Posterior vena cava (tissue), 2 donors: ENCODE measurements around the gene PLCXD3. TPM values are rescaled to one million over a fixed set of nuclear protein-coding genes. Genes with fewer than 3 reads are reported as not detected.

ENCODE experiments used
- DNase-seq: peaks from one replicate; pipeline ENCODE4 v3.0.0-alpha.2; 2020; ENCODE audit warnings: low spot score
- intact Hi-C, 2 donors: fragments of 100-400 bp; cut with DNase I; formaldehyde crosslinking; loops; one replicate each; pipeline versions ENCODE4 v1.14.1 to v1.14.2; 2022 to 2023
- total RNA-seq, 2 donors: library from RNA; stranded (reverse); fragmentation: NEBNext Ultra II Directional; extraction: Animal tissue kit (Norgen Biotek cat#: 25700); gene quantifications; one replicate each; pipeline ENCODE4 v1.2.1, GENCODE V29; 2021
- donor health status: DM: yes; HTN: yes; CAD: no.
- donor health status: DM: yes; HTN: yes; CAD: no.

Gene PLCXD3
- total RNA-seq, 2 donors from 2014 or later = 22.0 to 24.4 TPM

DNA sequence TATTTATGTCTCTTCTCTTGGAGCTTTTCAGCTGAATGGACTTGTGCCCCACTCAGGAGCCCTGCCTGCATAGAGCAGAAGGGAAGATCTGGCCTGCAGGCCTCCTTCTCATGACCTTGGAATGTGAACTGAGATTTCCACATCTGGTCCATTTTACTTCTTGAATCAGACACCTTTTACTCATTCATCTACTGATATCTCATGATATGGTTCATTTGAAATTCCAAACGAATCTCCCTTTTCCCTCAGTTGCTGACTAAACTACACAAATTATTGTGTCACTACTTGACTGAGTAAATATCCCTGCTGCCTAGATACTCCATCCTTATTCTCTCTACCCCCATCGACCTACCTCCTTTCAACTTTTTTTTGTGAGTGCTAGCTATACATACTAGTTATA, 138.7 kb downstream of the PLCXD3 start:
- DNase-seq = no peak
- intact Hi-C loops = no loop called here

DNA sequence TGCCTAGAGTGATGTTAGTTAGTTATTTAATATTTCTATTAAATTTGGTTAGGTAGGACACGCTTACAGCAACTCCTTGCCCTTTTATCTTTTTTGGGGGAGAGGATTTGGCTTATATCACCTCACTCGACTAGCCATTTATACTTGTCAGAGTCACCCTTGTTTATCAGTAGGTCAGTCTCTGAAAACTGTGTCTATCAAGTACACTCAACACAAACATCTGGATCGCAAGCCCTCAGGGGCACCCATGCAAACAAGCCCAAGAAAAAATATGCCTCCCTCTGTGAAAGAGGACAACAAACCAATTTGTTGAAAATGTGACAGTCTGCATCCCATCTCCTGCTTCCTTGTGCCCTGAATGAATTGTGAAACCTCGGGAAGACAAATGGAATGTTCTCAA, 139.9 kb downstream of the PLCXD3 start:
- DNase-seq = no peak
- intact Hi-C loops = no loop called here

DNA sequence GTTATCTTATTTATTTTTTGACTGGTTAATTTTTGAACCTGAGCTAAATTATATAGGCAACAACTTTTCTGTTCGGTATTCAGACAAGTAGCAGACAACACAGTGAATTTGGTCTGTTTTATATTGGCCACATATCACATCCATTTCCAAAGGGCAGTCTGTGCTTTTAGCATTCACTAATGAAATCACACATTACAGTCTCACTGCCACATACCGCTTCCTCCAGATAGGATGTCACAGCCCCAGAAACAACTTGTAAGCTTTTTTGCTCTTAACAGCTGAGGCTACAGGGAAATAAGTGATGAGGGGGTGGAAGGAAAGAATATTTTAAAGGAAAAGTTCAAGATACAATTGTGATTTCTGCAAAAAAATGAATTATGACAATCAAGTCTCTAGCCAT, 140.6 kb downstream of the PLCXD3 start:
- intact Hi-C loops = no loop called here
- no peak for DNase-seq

DNA sequence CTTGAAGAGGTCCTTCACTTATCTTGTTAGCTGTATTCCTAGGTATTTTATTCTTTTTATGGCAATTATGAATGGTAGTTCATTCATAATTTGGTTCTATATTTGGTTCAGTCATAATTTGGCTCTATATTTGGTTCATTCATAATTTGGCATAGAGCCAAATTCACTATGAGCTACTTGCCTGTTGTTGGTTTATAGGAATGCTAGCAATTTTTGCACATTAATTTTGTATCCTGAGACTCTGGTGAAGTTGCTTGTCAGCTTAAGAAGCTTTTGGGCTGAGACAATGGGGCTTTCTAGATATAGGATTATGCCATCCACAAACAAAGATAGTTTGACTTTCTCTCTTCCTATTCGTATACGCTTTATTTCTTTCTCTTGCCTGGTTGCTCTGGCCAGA, 142.2 kb downstream of the PLCXD3 start:
- DNase-seq = no peak
- intact Hi-C loops = no loop called here

DNA sequence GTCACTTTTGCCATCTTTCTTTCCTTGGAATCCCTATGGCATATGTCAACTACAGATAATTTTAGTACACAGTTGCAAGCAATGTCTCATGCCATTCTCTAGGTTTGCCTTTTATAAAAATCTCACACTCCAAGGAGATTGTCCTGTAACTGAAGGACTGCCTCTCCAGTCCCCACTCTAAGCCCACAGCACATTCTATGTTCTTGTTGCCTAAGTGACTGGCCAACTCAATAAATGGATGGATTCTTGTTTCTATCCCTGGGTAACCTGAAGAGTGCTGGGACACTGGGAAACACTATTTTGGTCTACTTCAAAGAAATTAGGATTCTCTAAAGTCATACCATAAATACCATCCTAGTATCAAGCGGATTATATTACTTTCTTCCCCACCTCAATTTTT, 145.0 kb downstream of the PLCXD3 start:
- intact Hi-C loops = no loop called here

DNA sequence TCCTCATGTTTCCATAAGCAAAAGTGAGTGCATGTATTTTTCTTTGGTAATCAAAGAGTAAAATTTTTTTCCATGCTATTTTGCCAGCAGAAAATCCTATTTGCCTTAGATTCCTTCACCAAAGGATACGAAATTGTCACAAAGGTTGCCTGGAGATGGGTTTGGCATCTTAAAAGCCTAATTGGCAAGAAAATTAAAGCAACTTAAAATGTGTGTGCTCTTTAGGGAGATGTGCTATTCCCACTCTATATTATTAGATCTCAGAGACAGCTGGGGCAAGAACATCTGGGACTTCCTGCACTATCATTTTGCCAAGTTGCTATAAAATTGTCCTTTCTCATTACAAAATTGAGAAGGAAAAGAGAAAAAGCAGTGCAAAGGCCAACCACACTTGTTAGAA, 146.1 kb downstream of the PLCXD3 start:
- no peak for DNase-seq
- intact Hi-C loops = no loop called here

More for the DNA sequence above, 145.0 kb downstream of the PLCXD3 start:
- DNase-seq = no peak

DNA sequence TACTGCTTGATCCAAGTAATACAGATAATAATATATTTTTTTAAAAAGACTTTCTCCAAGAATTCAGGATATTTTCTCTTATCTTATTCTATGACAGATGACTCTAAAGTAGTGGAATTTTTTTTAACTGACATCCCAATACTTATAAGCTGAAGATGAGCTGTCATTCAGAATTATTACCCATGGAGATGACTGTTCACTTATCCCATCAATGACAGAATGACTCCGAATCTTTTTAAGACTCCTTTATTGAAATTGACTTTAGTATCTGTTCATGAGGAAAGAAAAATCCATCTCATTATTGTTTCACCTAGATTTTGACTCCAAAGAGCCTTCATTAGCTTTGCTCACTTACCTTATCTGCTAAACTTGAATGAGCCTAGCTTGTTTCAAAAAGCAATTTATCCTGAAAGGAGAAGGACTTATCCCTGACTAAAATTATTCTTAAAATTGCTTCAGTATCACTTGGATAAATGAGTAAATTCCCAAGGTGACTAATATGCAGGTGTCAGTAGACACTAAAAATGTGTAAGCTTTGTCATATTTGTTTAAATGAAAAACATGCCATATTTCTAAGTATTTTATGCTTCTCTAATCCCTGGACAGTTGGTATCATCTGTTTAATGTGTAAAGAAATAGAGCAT, 146.9 kb downstream of the PLCXD3 start:
- no peak for DNase-seq
- intact Hi-C loops = no loop called here

DNA sequence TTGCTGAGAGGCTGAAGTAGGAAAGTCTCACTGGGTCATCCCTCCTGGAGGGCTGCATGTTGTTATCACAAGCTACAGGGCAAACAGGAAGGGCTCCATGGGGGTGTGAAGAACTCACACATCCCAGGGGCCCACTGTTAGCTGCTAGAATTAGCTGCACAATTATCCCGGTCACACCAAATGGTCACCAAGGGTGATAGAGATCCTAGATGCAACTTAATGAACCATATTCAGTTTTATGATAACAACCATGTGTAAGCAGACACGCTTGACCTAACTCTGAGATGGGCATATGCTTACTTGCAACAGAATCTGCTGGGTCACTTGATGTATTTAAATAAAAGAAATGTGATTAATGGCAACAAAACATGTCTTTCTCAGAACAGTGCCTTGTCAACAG, 153.6 kb downstream of the PLCXD3 start:
- intact Hi-C loops = no loop called here
- no peak for DNase-seq

DNA sequence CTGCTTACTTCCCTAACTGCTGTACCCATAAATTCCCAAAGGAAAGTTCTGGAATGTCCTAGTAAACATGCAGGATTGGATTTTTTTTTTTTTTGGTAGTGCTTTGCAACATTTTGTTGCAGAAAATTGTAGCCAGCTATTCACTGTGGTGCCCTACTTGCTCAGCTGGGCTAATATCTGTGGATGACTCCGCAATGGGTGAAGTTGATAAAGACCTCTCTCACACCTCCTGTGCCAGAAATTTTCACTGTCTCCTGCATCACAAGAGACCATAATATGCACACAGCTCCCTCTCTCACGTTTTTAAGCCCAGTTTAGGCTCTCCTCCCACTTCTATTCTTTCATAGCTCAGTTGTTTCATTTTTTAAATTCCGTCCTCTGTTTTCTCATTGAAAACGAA, 160.6 kb downstream of the PLCXD3 start:
- intact Hi-C loops = no loop called here
- DNase-seq = no peak

DNA sequence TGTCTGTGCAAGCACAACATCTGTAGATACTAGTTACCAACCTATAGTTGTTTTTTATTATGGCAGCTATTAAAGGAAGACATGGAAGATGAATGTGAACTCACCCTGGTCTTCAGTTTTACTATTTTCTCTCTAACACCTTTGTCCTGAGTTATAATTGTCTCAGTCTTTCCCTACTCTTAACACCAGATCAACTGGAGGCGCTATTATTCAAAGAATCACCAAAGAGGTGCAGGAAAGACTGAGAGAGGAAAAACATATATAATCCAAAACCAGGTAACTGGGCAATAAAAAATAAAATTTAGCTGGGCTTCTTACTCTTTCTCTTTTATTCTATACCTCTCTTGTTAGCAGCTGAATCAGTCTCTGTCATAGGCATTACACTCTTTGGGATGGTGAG, 162.8 kb downstream of the PLCXD3 start:
- no peak for DNase-seq
- intact Hi-C loops = no loop called here

DNA sequence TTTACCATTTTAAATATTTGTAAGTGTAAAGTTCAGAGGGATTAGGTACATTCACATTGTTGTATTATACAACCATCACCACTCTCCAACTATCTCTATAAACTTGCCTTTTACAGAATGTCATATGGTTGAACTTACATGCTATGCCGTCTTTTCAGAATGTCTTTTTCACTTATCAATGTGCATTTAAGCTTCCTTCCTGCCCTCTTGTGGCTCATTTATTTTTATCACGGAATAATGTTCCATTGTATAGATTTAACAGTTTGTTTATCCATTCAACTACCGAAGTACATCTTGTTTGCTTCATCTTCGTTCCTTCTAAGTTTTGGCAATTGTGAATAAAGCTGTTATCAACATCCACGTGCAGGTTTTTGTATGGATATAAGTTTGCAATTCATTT, 163.8 kb downstream of the PLCXD3 start:
- DNase-seq = no peak
- intact Hi-C loops = no loop called here

DNA sequence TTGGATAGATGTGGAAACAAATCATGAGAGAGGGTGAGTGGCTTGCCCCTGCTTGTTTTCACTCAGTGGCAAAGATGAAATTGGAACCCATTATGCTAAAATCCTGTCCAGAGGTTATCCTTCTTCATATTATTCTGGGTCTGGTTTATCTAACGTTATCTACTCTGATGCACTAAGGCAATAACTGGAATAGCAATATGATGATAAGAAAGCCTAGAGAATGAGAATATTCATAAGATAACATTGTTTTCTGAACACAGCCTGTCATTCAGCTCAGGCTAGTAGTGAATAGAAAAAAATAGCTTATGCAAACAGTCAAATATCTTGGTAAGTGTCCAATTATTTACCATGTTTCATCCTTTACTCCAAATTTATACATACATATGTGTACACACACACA, 165.1 kb downstream of the PLCXD3 start:
- DNase-seq = no peak
- intact Hi-C loops = no loop called here

DNA sequence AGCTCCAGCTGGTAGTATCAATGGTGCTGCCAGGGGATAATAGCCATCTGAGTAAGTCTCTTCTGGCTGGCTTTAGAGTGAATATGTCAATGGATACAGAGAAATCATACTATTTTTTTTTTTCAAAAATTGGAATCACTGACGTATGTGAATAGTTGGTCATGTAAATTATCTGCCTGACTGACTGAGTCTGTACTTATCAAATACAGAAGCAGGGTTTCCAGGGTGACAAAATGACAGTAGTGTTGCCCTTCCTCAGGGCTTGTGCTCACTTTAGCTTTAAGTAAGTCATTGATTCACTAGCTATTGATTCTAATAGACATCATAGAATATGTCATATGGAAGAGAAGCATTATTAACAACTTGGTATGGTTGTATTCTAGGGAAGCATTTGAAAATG, 171.1 kb downstream of the PLCXD3 start:
- no peak for DNase-seq
- intact Hi-C loops = no loop called here

DNA sequence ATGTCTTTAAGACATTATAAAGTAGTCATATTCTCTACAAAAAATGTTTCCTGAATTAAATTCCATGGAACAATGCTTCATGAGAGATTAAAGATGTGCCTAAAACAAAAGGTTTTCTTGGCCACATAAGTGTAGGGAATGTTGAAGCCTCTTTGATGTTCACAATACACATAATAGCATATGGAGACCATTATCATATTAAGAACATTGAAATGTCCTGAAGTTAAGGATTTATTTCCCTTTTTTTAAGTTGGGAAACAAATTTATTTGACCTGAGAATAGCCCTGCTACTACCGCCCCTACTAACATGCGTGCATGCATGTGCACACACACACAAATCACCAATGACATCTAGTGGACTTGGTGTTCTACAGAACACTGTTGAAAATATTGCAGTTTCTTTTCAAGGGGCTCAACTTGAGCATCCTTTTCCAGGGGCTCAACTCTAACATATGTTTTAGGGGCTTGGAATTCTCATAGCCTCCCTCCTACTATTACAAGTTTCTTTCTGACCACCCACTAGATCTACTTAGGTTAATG, 172.2 kb downstream of the PLCXD3 start:
- DNase-seq = no peak
- intact Hi-C loops = no loop called here

DNA sequence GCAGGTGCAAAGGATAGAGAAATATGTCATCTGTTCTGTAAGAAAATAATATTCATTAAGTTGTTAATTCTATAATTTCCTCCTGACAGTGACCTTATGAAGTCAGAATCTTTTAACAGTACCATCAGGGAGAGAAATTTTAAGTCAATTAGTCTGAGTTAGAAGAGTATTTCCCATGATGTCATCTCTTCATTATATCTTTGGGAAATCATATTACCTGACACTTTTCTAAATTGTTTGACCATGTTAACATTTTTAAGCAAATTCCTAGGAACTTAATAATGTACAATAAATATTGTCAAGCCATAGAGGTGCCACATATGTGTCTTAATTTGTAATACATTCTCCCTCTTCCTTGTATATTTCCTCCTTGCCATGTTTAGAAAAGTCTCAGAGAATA, 172.7 kb downstream of the PLCXD3 start:
- DNase-seq = no peak
- intact Hi-C loops = no loop called here

DNA sequence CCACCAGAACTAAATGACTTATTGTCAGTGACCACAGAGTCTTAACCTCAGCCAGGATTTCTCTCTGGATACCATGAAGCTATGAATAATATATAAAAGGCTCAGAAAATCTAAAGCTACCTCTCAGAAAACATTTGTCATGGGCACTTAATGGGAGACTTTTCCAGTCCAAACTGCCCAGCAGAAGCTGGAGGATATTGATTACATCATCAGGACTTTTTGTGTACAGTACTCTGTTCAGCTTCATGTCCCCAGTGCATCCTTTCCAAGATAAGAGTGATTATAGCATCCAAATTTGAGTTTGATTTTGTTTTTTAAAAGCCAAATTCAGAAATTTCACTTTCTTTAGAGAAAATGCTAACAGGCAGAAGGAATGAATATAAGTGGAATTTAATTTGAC, 173.2 kb downstream of the PLCXD3 start:
- intact Hi-C loops = no loop called here
- DNase-seq = no peak

DNA sequence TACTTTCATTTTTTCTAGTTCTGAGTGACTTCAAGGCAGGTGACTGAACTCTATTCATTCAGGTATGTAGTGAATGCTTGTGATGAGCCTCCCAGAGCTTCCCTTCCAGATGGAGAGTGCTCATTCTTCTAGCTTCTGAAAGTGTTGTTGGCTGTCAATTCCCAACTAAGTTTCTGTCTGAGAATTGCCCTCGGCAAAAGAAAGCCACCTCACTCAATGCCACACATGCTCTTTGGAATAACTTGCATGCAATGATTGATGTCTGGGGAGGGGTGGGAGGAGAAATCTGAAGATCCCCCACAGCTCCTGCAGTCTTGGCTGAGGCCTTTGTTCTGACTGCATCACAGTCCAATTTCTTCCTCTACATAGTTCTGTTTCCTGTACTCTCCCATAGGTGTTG, 173.9 kb downstream of the PLCXD3 start:
- no peak for DNase-seq
- intact Hi-C loops = no loop called here

DNA sequence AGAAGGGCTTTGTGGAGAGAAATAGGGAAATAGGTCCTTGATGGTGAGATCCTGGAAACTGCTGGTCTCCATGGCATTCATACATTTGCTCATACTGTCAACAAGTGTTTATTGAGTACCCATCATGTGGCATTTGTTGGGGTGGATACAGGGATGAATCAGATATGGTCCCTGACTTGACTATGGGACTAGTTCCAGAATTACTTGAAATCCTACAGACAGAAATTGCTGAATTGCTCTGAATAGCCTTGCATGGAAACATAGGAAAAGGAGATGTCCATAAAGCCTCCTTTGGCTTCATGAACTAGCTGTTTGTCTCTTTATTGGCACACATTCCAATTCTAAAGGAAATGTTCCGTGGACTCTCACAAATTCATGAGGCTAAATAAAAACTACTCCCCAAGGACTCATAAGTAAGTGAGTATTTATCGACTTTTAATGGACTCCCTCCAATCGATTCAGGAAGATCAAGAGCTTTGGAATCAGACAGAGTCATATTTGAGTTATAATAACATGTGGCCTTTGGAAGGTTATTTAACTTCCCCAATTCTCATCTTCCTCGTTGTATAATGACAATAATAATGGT, 174.7 kb downstream of the PLCXD3 start:
- no peak for DNase-seq
- intact Hi-C loops = no loop called here

DNA sequence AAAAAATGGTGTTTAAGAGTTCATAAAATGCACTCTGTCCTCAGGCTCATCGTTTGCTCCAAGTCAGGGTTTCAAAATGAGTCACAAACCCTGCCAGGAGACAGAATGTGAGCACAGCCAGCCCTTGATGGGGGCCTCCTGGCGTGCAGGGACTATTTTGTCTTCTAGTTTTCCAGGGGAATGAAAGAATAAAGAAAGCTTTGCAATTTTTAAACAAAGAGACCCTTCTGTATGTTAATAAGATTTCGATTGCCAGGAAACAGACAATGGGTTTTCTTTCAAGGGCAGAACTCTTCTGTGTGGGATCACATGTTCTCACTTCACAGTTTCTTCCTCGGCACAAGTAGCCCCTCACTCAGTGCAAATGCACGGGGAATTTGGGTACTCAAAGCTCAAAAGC, 175.6 kb downstream of the PLCXD3 start:
- DNase-seq = no peak
- intact Hi-C loops = no loop called here

DNA sequence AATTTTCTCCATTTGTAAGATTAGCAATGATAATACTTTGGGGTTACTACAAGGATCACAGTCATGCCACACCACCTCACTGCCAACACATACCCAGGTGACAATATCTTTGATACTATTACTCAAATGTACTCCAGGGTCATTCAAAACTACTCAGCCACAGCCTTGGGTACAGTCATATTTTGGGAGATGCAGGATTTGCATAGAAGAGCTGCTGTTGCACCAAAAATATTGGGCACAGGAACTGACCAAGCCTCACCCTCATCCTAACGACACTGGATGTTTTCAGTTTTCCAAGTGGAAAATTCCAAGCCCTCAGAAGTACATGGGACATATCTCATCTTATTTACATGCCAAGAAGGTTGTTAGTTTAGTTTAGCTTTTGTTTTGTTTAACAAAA, 176.2 kb downstream of the PLCXD3 start:
- no peak for DNase-seq
- intact Hi-C loops = no loop called here

DNA sequence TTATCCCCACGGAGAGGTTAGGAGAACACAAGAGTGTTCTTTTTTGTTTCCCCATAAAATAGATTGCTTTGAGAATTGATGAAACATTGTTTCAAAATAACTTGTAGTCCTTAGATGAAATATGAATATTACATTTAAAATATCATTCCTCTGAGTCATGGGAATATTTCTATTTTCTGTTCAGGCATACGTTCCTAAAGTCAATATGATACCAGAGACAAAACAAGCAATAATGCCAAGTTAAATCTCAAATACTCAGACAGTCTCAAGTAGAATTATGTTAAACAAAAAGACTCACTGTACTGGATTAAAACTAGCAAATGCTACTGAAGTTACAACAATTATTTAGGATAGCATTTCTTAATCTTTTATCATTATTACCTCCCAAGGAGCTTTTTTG, 185.3 kb downstream of the PLCXD3 start:
- no peak for DNase-seq
- intact Hi-C loops = no loop called here
